Mammary epithelial cell (primary cell): ENCODE measurements around the gene ARHGAP42.

Source experiments
- CTCF ChIP-seq, 2 donors: IDR thresholded peaks in 1 of 2; conservative IDR thresholded peaks in 1 of 2; 2 replicates each; pipeline ENCODE4 v1.5.1; 2011 to 2012; ENCODE audit warnings: inconsistent platforms in 2 of 2, low read length in 2 of 2, mild to moderate bottlenecking in 2 of 2, control low read depth in 1 of 2, low read depth in 1 of 2; ENCODE audit not compliant: insufficient read depth in 1 of 2; ENCODE audit errors: extremely low read depth in 1 of 2
- EZH2 ChIP-seq: IDR thresholded peaks from 2 replicates; pipeline ENCODE4 v1.6.1; 2012; ENCODE audit warnings: low read length, inconsistent platforms, borderline replicate concordance

- TF ChIP-seq CTCF (conservative IDR thresholded peaks at IDR 0.05 in 1 of 2, IDR thresholded peaks at IDR 0.05 in 1 of 2; ENCODE audit: extremely low read depth in 1 of 2, insufficient read depth in 1 of 2, low read depth in 1 of 2, low read length in 2 of 2) (no peak), EZH2 (no peak)
Observed at GRCh38 chr11:100753571-100753970, 66.5 kb downstream of the ARHGAP42 start.
